OCI-LY7 (cell line): ENCODE measurements around the gene BTG4.

Experiments
- CTCF ChIP-seq: fragments of 200-600 bp; sonication (generic); conservative IDR thresholded peaks from 2 replicates; pipeline ENCODE4 v1.5.1; 2014; ENCODE audit warnings: mild to moderate bottlenecking, antibody characterized with exemption, low read length, moderate library complexity, mixed read lengths
- EZH2phosphoT487 ChIP-seq: fragments of 200-600 bp; sonication (generic); IDR thresholded peaks from 2 replicates; pipeline ENCODE4 v1.6.1; 2018; ENCODE audit warnings: low read depth, borderline replicate concordance, mild to moderate bottlenecking, mixed run types, antibody characterized with exemption, low read length, moderate library complexity, mixed read lengths

DNA sequence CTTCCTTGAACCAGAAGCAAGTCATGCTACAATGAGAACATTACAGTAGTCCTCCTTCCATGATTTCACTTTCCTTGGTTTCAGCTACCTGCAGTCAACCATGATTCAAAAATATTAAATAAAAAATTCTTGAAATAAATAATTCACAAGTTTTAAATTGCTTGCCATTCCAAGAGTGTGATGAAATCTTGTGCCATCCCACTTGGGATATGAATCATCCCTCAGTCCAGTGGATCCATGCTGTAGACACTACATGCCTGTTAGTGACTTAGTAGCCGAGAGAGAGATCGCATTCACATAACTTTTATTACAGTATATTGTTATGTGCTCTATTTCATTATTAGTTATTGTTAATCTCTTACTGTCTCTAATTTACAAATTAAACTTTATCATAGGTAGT, 8.4 kb upstream of the BTG4 start:
- TF ChIP-seq CTCF (no peak), EZH2phosphoT487 (no peak)
